SH-SY5Y (cell line): ENCODE results near the gene TCF12.

Experiments used
- GATA2 ChIP-seq: IDR thresholded peaks from 2 replicates; pipeline ENCODE4 v1.6.1; 2011; ENCODE audit warnings: mild to moderate bottlenecking, low read depth, low read length
- GATA3 ChIP-seq: IDR thresholded peaks from 2 replicates; pipeline ENCODE4 v1.6.1; 2011; ENCODE audit warnings: low read depth, mild to moderate bottlenecking, low read length, moderate library complexity

DNA sequence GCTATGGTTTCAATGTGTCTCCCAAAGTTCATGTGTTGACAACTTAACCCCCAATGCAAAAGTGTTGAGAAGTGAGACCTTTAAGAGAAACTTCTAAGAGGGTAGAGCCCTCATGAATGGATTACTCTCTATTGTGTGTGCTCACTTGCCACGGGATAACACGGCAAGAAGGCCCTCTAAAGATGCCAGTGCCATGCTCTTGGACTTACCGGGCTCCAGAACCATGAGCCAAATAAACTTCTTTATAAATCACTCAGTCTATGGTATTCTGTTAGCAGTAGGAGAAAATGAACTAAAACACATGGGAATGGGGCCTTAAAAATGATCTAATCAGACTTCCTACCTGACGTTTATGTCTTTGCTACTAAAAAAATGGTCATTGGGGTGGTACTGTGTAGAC lies 2.6 kb upstream of the TCF12 start:
- TF ChIP-seq GATA3 (no peak), GATA2 (no peak)
